HEK293 (cell line): ENCODE data around the gene PPP3CA.

Experiments
- CTCF ChIA-PET: fragments of 350-600 bp; formaldehyde crosslinking; extraction: SDS; loops from one replicate; lab custom pipeline; 2021; ENCODE audit warnings: antibody characterized with exemption; lab: Yijun Ruan, JAX
- POLR2A ChIA-PET: fragments of 300-600 bp; formaldehyde crosslinking; extraction: SDS; loops from one replicate; lab custom pipeline; 2020; ENCODE audit warnings: antibody characterized with exemption, inconsistent platforms; lab: Yijun Ruan, JAX
- H3K27ac ChIP-seq: fragments of 200-500 bp; sonication (Bioruptor generic); 2 replicates; pipeline ENCODE4 v1.5.1; 2014; ENCODE audit warnings: low read depth, low read length, control low read depth, inconsistent platforms; ENCODE audit errors: extremely low read depth
- H3K36me3 ChIP-seq, 2 experiments: fragments of 200-500 bp in 1 of 2; sonication (Bioruptor generic) in 1 of 2; 1 replicate in 1 of 2; 2 replicates in 1 of 2; pipeline ENCODE4 v1.5.1; 2014 to 2017; ENCODE audit warnings: inconsistent platforms in 2 of 2, low read length in 2 of 2; ENCODE audit not compliant: control insufficient read depth in 2 of 2, insufficient read depth in 1 of 2
- H3K4me1 ChIP-seq: fragments of 200-500 bp; sonication (Bioruptor generic); 2 replicates; pipeline ENCODE4 v1.5.1; 2014; ENCODE audit warnings: mild to moderate bottlenecking, low read length, inconsistent platforms; ENCODE audit not compliant: control insufficient read depth, insufficient read depth
- H3K4me3 ChIP-seq: 2 replicates; pipeline ENCODE4 v1.5.1; 2011; ENCODE audit warnings: low read depth, mild to moderate bottlenecking, control low read depth, low read length, moderate library complexity
- H3K9me3 ChIP-seq: fragments of 200-500 bp; sonication (Bioruptor generic); 2 replicates; pipeline ENCODE4 v1.5.1; 2014; ENCODE audit warnings: low read depth, low read length, inconsistent platforms; ENCODE audit not compliant: control insufficient read depth, insufficient read depth
- GFI1B ChIP-seq: fragments of 450-650 bp; formaldehyde crosslinking; IDR thresholded peaks from 2 replicates; pipeline ENCODE4 v1.5.1; 2016; ENCODE audit warnings: missing biosample characterization, missing genetic modification characterization
- HOXC10 ChIP-seq: sonication (generic); formaldehyde crosslinking; IDR thresholded peaks from 2 replicates; pipeline ENCODE4 v1.8.1; 2023; ENCODE audit warnings: mild to moderate bottlenecking, missing genetic modification reagents
- IKZF3 ChIP-seq: fragments of 450-650 bp; IDR thresholded peaks from 2 replicates; pipeline ENCODE4 v1.5.0; 2018; ENCODE audit warnings: missing biosample characterization, mild to moderate bottlenecking, missing genetic modification characterization, moderate library complexity
- KLF10 ChIP-seq: fragments of 450-650 bp; IDR thresholded peaks from 2 replicates; pipeline ENCODE4 v1.5.1; 2018; ENCODE audit warnings: missing biosample characterization, mild to moderate bottlenecking, missing genetic modification characterization
- KLF8 ChIP-seq: fragments of 450-650 bp; formaldehyde crosslinking; IDR thresholded peaks from 2 replicates; pipeline ENCODE4 v1.5.1; 2016; ENCODE audit warnings: missing biosample characterization, missing genetic modification characterization
- MEIS1 ChIP-seq: sonication (generic); formaldehyde crosslinking; IDR thresholded peaks from 2 replicates; pipeline ENCODE4 v1.8.1; 2022; ENCODE audit warnings: missing genetic modification reagents, mild to moderate bottlenecking, borderline replicate concordance
- MZF1 ChIP-seq: fragments of 450-650 bp; formaldehyde crosslinking; IDR thresholded peaks from 2 replicates; pipeline ENCODE4 v1.5.1; 2017; ENCODE audit warnings: missing biosample characterization, missing genetic modification characterization, borderline replicate concordance
- RBAK ChIP-seq: fragments of 450-650 bp; formaldehyde crosslinking; IDR thresholded peaks from 2 replicates; pipeline ENCODE4 v1.5.1; 2016; ENCODE audit warnings: missing biosample characterization, missing genetic modification characterization
- SALL2 ChIP-seq: fragments of 450-650 bp; formaldehyde crosslinking; IDR thresholded peaks from 2 replicates; pipeline ENCODE4 v1.5.0; 2017; ENCODE audit warnings: missing biosample characterization, mild to moderate bottlenecking, missing genetic modification characterization, borderline replicate concordance
- ZEB2 ChIP-seq: fragments of 450-650 bp; formaldehyde crosslinking; IDR thresholded peaks from 2 replicates; pipeline ENCODE4 v1.5.1; 2016; ENCODE audit warnings: missing biosample characterization, missing genetic modification characterization
- ZNF311 ChIP-seq: fragments of 450-650 bp; formaldehyde crosslinking; IDR thresholded peaks from 2 replicates; pipeline ENCODE4 v1.5.1; 2017; ENCODE audit warnings: missing biosample characterization, missing genetic modification characterization, borderline replicate concordance
- ZNF416 ChIP-seq: fragments of 450-650 bp; formaldehyde crosslinking; IDR thresholded peaks from 2 replicates; pipeline ENCODE4 v1.5.1; 2016; ENCODE audit warnings: missing biosample characterization, missing genetic modification characterization
- ZNF596 ChIP-seq: fragments of 450-650 bp; IDR thresholded peaks from 2 replicates; pipeline ENCODE4 v1.5.0; 2018; ENCODE audit warnings: missing biosample characterization, mild to moderate bottlenecking, missing genetic modification characterization, moderate library complexity
- ZNF600 ChIP-seq: fragments of 450-650 bp; formaldehyde crosslinking; IDR thresholded peaks from 2 replicates; pipeline ENCODE4 v1.5.1; 2016; ENCODE audit warnings: missing biosample characterization, missing genetic modification characterization
- ZNF626 ChIP-seq: fragments of 450-650 bp; sonication (Bioruptor Pico); formaldehyde crosslinking; IDR thresholded peaks from 2 replicates; pipeline ENCODE4 v1.5.1; 2018; ENCODE audit warnings: missing biosample characterization, missing genetic modification characterization, inconsistent platforms
- ZNF670 ChIP-seq: fragments of 450-650 bp; formaldehyde crosslinking; IDR thresholded peaks from 2 replicates; pipeline ENCODE4 v1.5.1; 2016; ENCODE audit warnings: missing biosample characterization, missing genetic modification characterization, low read depth
- ZNF791 ChIP-seq: fragments of 450-650 bp; formaldehyde crosslinking; IDR thresholded peaks from 2 replicates; pipeline ENCODE4 v1.5.1; 2016; ENCODE audit warnings: missing biosample characterization, missing genetic modification characterization
- ZNF837 ChIP-seq: fragments of 450-650 bp; formaldehyde crosslinking; IDR thresholded peaks from 2 replicates; pipeline ENCODE4 v1.5.1; 2016; ENCODE audit warnings: missing biosample characterization, missing genetic modification characterization
- TF ChIP-seq, protein P1 (sequence below): fragments of 450-650 bp; formaldehyde crosslinking; IDR thresholded peaks from 2 replicates; pipeline ENCODE4 v1.5.1; 2017; ENCODE audit warnings: missing biosample characterization, missing genetic modification characterization
- TF ChIP-seq, protein P2 (sequence below): fragments of 450-650 bp; formaldehyde crosslinking; IDR thresholded peaks from 2 replicates; pipeline ENCODE4 v1.5.1; 2016; ENCODE audit warnings: missing biosample characterization, missing genetic modification characterization
- TF ChIP-seq, protein P3 (sequence below): fragments of 450-650 bp; formaldehyde crosslinking; IDR thresholded peaks from 2 replicates; pipeline ENCODE4 v1.5.1; 2016; ENCODE audit warnings: missing biosample characterization, missing genetic modification characterization
- TF ChIP-seq, protein P4 (sequence below): fragments of 450-650 bp; formaldehyde crosslinking; optimal IDR thresholded peaks from 2 replicates; pipeline ENCODE3; 2016; ENCODE audit warnings: missing biosample characterization, mild to moderate bottlenecking, missing genetic modification characterization

PPP3CA gene

DNA sequence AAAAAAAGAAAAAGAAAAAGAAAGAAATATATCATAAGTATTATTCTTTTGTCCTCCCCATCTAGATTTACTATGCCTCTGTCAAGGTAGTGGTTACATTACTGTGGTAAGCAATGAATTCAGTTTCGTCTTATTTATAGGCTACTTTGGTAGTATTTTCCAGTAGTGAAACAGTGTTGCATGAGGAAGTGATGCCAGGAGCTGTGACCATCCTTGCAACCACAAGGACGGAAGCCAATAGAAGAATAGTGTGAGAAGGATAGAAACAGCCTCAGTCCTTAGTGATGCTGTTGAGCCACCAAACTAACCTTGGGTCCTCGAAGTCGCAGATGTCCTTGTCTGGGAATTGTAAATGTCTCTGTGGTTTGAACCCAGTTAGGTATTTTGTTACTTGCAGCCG, 328.5 kb downstream of the PPP3CA start:
- ChIA-PET POLR2A (no interaction called here), CTCF (no interaction called here)
- Histone ChIP-seq H3K27ac (no peak overlapping the region), H3K4me3 (no peak overlapping the region), H3K4me1 (no peaks in the 10 kb centered on the region), H3K36me3 (no peaks in the 10 kb centered on the region), H3K9me3 (no peaks in the 10 kb centered on the region)
- TF ChIP-seq IKZF3: no peak
- no peak for TF ChIP-seq GFI1B (tag by site-specific recombination)
- TF ChIP-seq ZNF626: no peak
- no peak for TF ChIP-seq ZNF670 (tag by site-specific recombination)
- TF ChIP-seq RBAK: no peak
- no peak for TF ChIP-seq SALL2
- no peak for TF ChIP-seq MEIS1
- no peak for TF ChIP-seq KLF8 (tag by site-specific recombination)
- no peak for TF ChIP-seq ZNF837 (tag by site-specific recombination)

DNA sequence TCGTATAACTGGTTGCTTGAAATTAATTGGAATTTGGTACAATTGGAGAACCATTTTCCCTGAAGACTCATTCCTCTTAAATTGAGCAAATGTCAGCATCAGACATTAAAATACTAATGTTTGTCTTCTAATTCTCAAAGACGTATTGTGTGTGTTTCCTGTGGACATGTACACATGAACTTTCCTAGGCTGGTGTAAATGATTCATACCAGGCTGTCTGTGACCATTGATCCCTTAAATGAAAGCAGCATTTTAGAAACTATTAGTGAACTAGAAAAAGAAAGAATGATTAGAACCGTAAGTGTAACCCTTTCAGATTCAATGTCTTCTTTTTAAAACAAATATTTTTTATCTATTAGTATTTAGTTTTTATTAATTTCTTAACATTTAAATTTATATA, 332.9 kb downstream of the PPP3CA start:
- Histone ChIP-seq H3K27ac (no peak overlapping the region), H3K9me3 (no peaks in the 10 kb centered on the region), H3K4me1 (no peaks in the 10 kb centered on the region), H3K36me3 (no peaks in the 10 kb centered on the region), H3K4me3 (no peak overlapping the region)
- ChIA-PET POLR2A (no interaction called here), CTCF (no interaction called here)
- TF ChIP-seq ZNF311 (tag by site-specific recombination) (no peak), ZNF600 (tag by site-specific recombination) (no peak), ZNF416 (no peak), HOXC10 (CRISPR knock-in tag) (no peak), ZNF596 (no peak), MZF1 (no peak), KLF10 (tag by site-specific recombination) (no peak), ZEB2 (tag by site-specific recombination) (no peak), ZNF791 (tag by site-specific recombination) (no peak)
- TF ChIP-seq, protein P1, sequence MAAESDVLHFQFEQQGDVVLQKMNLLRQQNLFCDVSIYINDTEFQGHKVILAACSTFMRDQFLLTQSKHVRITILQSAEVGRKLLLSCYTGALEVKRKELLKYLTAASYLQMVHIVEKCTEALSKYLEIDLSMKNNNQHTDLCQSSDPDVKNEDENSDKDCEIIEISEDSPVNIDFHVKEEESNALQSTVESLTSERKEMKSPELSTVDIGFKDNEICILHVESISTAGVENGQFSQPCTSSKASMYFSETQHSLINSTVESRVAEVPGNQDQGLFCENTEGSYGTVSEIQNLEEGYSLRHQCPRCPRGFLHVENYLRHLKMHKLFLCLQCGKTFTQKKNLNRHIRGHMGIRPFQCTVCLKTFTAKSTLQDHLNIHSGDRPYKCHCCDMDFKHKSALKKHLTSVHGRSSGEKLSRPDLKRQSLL (tag by site-specific recombination): no peak
- TF ChIP-seq, protein P2, sequence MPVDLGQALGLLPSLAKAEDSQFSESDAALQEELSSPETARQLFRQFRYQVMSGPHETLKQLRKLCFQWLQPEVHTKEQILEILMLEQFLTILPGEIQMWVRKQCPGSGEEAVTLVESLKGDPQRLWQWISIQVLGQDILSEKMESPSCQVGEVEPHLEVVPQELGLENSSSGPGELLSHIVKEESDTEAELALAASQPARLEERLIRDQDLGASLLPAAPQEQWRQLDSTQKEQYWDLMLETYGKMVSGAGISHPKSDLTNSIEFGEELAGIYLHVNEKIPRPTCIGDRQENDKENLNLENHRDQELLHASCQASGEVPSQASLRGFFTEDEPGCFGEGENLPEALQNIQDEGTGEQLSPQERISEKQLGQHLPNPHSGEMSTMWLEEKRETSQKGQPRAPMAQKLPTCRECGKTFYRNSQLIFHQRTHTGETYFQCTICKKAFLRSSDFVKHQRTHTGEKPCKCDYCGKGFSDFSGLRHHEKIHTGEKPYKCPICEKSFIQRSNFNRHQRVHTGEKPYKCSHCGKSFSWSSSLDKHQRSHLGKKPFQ (tag by site-specific recombination): no peak
- TF ChIP-seq, protein P3, sequence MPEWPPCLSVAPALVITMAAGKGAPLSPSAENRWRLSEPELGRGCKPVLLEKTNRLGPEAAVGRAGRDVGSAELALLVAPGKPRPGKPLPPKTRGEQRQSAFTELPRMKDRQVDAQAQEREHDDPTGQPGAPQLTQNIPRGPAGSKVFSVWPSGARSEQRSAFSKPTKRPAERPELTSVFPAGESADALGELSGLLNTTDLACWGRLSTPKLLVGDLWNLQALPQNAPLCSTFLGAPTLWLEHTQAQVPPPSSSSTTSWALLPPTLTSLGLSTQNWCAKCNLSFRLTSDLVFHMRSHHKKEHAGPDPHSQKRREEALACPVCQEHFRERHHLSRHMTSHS (tag by site-specific recombination): no peak
- TF ChIP-seq, protein P4, sequence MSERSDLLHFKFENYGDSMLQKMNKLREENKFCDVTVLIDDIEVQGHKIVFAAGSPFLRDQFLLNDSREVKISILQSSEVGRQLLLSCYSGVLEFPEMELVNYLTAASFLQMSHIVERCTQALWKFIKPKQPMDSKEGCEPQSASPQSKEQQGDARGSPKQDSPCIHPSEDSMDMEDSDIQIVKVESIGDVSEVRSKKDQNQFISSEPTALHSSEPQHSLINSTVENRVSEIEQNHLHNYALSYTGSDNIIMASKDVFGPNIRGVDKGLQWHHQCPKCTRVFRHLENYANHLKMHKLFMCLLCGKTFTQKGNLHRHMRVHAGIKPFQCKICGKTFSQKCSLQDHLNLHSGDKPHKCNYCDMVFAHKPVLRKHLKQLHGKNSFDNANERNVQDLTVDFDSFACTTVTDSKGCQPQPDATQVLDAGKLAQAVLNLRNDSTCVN: no peak
